Bronchial epithelial cell (primary cell): ENCODE results near the gene ASB1. TPM values are rescaled to one million over a fixed set of nuclear protein-coding genes. Genes with fewer than 3 reads are reported as not detected.

Experiments used
- DNase-seq: peaks from one replicate; pipeline ENCODE4 v3.0.0-alpha.2; 2010; ENCODE audit warnings: low read depth
- FAIRE-seq: peaks from 2 replicates; lab custom pipeline; 2011; peaks lifted over from hg19 to GRCh38; lab: Jason Lieb, UNC
- H3K27me3 ChIP-seq: 2 replicates; pipeline ENCODE4 v1.5.1; 2011; ENCODE audit warnings: low read length; ENCODE audit not compliant: control insufficient read depth, insufficient read depth
- H3K36me3 ChIP-seq: 2 replicates; pipeline ENCODE4 v1.5.1; 2011; ENCODE audit warnings: low read length; ENCODE audit not compliant: control insufficient read depth, insufficient read depth
- H3K4me3 ChIP-seq: 2 replicates; pipeline ENCODE4 v1.5.1; 2011; ENCODE audit warnings: mild to moderate bottlenecking, low read depth, low read length, control low read depth
- total RNA-seq: library from RNA; depleted of rRNA; stranded (reverse); fragments of >200 nt; gene quantifications from 2 replicates; pipeline ENCODE4 v1.2.1, GENCODE V29; 2014
- TF ChIP-seq, protein P1 (sequence below): IDR thresholded peaks from 2 replicates; pipeline ENCODE4 v1.5.1; 2011; ENCODE audit warnings: mild to moderate bottlenecking, moderate library complexity, low read length, control low read depth, inconsistent platforms; ENCODE audit not compliant: insufficient read depth, severe bottlenecking

Gene ASB1
- total RNA-seq, 1 donor from 2014 or later = 41.9 TPM

DNA sequence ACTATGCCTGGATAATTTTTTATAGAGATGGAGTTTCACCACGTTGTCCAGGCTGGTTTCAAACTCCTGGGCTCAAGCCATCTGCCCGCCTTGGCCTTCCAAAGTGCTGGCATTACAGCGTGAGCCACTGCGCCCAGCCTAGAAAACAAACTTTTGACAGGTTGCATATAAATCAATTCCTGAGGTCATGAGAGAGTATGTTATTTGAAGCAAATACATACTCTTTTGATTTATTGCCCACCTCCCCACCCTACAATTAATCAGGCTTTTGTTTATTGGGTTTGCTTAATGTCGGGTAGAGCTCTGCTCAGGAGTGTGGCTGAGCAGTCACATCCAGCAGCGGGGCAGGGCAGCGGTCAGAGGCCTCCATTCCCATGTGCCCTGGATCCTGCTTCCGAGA, 37.9 kb upstream of the ASB1 start:
- TF ChIP-seq, protein P1, sequence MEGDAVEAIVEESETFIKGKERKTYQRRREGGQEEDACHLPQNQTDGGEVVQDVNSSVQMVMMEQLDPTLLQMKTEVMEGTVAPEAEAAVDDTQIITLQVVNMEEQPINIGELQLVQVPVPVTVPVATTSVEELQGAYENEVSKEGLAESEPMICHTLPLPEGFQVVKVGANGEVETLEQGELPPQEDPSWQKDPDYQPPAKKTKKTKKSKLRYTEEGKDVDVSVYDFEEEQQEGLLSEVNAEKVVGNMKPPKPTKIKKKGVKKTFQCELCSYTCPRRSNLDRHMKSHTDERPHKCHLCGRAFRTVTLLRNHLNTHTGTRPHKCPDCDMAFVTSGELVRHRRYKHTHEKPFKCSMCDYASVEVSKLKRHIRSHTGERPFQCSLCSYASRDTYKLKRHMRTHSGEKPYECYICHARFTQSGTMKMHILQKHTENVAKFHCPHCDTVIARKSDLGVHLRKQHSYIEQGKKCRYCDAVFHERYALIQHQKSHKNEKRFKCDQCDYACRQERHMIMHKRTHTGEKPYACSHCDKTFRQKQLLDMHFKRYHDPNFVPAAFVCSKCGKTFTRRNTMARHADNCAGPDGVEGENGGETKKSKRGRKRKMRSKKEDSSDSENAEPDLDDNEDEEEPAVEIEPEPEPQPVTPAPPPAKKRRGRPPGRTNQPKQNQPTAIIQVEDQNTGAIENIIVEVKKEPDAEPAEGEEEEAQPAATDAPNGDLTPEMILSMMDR = no peak
- FAIRE-seq = no peak

DNA sequence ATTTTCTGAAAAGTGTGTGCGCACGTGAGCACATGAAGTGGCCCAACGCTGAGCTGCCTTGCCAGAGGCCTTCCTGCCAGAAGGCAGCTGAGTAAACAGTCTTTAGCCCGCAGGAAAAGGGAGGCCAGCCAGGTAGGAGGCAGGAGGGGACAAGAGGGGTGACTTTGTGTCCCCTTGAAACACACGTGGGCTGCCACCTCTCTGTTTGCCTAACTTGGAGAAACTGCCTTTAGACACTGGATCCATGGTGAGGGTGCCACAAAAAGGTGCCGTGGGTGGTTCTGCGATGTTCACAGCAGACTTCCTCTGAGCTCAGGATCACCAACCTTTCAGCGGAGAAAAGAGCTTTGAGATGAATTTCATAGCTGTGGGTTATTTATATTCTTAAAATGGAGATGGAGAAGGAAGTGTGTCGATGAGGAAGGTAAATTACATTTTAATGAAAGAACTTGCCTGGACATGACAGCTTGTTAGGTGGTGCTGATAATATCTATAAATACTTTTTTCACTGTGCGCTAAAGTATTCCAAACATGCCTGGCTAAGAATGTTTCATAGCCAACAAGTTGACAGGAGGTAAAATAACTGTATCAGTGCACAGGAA, 36.6 kb upstream of the ASB1 start:
- H3K27me3 ChIP-seq = no peaks in the 10 kb centered on the region
- TF ChIP-seq, protein P1 = no peak
- DNase-seq (peak; percentile 90), FAIRE-seq (no peak)
- H3K36me3 ChIP-seq = no peaks in the 10 kb centered on the region
- H3K4me3 ChIP-seq = no peak overlapping the region

More for the DNA sequence above, 37.9 kb upstream of the ASB1 start:
- Histone ChIP-seq H3K36me3 (no peaks in the 10 kb centered on the region), H3K27me3 (no peaks in the 10 kb centered on the region), H3K4me3 (no peak overlapping the region)
- no peak for DNase-seq

DNA sequence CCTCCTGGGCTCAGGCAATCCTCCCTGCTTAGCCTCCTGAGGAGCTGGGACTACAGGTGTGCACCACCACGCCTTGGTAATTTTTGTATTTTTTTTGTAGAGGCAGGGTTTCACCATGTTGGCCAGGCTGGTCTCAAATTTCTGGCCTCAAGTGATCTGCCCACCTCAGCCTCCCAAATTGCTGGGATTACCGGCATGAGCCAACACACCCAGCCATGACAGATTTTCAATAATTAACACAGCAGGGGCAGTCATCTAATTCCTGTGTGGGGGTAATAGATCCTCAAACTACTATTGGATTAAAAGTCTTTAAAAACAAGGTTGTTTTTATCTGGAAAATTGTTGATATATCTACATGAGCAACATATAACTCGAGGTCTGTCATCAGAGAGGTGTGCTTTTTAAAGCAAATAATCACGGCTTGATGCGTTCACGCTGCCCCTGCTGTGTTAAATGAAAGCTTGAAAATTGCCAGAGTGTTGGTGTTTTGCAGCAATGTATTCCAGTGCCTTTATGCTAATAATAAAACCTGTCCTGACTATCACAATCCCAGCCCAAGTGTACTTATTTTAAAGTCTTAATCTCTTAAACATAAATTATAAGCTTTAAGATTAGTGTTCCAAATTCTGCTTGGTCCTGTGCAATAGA, 35.6 kb upstream of the ASB1 start:
- Histone ChIP-seq H3K36me3 (no peaks in the 10 kb centered on the region), H3K4me3 (no peak overlapping the region), H3K27me3 (no peaks in the 10 kb centered on the region)
- TF ChIP-seq, protein P1 = no peak
- FAIRE-seq = no peak
- DNase-seq = no peak

GRCh38 chr2:238396663-238397062, 30.1 kb upstream of the ASB1 start:
- DNase-seq (no peak), FAIRE-seq (no peak)
- Histone ChIP-seq H3K27me3 (no peaks in the 10 kb centered on the region), H3K4me3 (no peak overlapping the region), H3K36me3 (peaks cover 2% of the 10 kb centered on the region)
- TF ChIP-seq, protein P1 = no peak

DNA sequence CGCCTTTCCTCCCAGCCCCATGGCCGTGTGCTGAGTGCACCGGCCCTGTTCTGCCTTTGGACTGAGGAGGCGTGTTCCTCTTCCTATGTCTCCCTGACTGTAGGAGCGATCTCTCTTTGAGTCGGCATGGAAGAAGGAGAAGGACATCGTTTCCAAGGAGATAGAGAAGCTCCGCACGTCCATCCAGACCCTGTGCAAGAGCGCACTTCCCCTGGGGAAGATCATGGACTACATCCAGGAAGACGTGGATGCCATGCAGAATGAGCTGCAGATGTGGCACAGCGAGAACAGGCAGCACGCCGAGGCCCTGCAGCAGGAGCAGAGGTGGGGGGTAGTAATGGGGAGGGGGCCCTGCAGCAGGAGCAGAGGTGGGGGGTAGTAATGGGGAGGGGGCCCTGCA, 29.4 kb upstream of the ASB1 start:
- H3K36me3 ChIP-seq = peaks cover 2% of the 10 kb centered on the region
- no peak for DNase-seq
- TF ChIP-seq, protein P1 = no peak
- H3K4me3 ChIP-seq = no peak overlapping the region
- H3K27me3 ChIP-seq = no peaks in the 10 kb centered on the region
- FAIRE-seq = no peak
